ENCODE results near the gene ZMYM1. TPM values are rescaled to one million over a fixed set of nuclear protein-coding genes. Genes with fewer than 3 reads are reported as not detected.

Gene ZMYM1
- total and polyA plus RNA-seq, 2 experiments from 2014 or later: 37.4 to 51.0 TPM

GRCh38 chr1:35069746-35070145 is 9.4 kb upstream of the ZMYM1 start:
- Mint-ChIP-seq H3K9me3 (peaks cover 2% of the 10 kb centered on the region; the same call in 1 of the 3 replicates), H3K27ac (no peak overlapping the region), H3K27me3 (ENCODE audit: insufficient read depth, low read depth, poor library complexity) (no peaks in the 10 kb centered on the region), H3K36me3 (ENCODE audit: low read depth) (no peaks in the 10 kb centered on the region), H3K4me1 (no peaks in the 10 kb centered on the region), H3K4me3 (no peak overlapping the region)
- H3K79me2 ChIP-seq (replicated peaks; ENCODE audit: insufficient read depth): no peaks in the 10 kb centered on the region
- no peak overlapping the region for H3K4me3 ChIP-seq
- no peak overlapping the region for H3K4me2 ChIP-seq
- no peaks in the 10 kb centered on the region for H3K36me3 ChIP-seq (ENCODE audit: insufficient read depth)
- ATAC-seq: no peak
- no peak for DNase-seq (ENCODE audit: low spot score)
- no peak overlapping the region for H3K27ac ChIP-seq (ENCODE audit: low read depth)
- H4K20me1 ChIP-seq (replicated peaks; ENCODE audit: insufficient read depth): no peaks in the 10 kb centered on the region
- H3K27me3 ChIP-seq (ENCODE audit: insufficient read depth): no peaks in the 10 kb centered on the region
- TF ChIP-seq ZNF331 (CRISPR knock-in tag; IDR thresholded peaks at IDR 0.05; ENCODE audit: low read depth): no peak
- no peak for TF ChIP-seq REST (IDR thresholded peaks at IDR 0.05; ENCODE audit: unreplicated experiment)
- TF ChIP-seq ZNF114 (CRISPR knock-in tag; IDR thresholded peaks at IDR 0.05): no peak
- TF ChIP-seq EZH2phosphoT487 (IDR thresholded peaks at IDR 0.05; ENCODE audit: unreplicated experiment): no peak
- TF ChIP-seq EZH2 (IDR thresholded peaks at IDR 0.05; ENCODE audit: low read depth, unreplicated experiment): no peak
- no peak for TF ChIP-seq STAT1 (IDR thresholded peaks at IDR 0.05; ENCODE audit: unreplicated experiment)
- no peak for TF ChIP-seq CTCF (conservative IDR thresholded peaks at IDR 0.05; ENCODE audit: low read depth in 2 of 2)
- no peak for TF ChIP-seq JUNB (IDR thresholded peaks at IDR 0.05; ENCODE audit: unreplicated experiment)
- no peak for TF ChIP-seq CREB1 (CRISPR knock-in tag; IDR thresholded peaks at IDR 0.05; ENCODE audit: low read depth)
- no peak for TF ChIP-seq NANOG (IDR thresholded peaks at IDR 0.05; ENCODE audit: borderline replicate concordance)
- TF ChIP-seq ZNF462 (CRISPR knock-in tag; IDR thresholded peaks at IDR 0.05): no peak
- TF ChIP-seq ETS1 (IDR thresholded peaks at IDR 0.05): no peak
- TF ChIP-seq POLR2AphosphoS5 (IDR thresholded peaks at IDR 0.05; ENCODE audit: low read depth): no peak
- no peaks in the 10 kb centered on the region for H3K4me1 ChIP-seq (ENCODE audit: insufficient read depth)
- H3K9me2 ChIP-seq (ENCODE audit: insufficient read depth): no peaks in the 10 kb centered on the region
- no peaks in the 10 kb centered on the region for H3F3A ChIP-seq (replicated peaks; ENCODE audit: low read depth)
- H2AFZ ChIP-seq: no peak overlapping the region
